ENCODE results near the gene KCNQ5.

The KCNQ5 gene

DNA sequence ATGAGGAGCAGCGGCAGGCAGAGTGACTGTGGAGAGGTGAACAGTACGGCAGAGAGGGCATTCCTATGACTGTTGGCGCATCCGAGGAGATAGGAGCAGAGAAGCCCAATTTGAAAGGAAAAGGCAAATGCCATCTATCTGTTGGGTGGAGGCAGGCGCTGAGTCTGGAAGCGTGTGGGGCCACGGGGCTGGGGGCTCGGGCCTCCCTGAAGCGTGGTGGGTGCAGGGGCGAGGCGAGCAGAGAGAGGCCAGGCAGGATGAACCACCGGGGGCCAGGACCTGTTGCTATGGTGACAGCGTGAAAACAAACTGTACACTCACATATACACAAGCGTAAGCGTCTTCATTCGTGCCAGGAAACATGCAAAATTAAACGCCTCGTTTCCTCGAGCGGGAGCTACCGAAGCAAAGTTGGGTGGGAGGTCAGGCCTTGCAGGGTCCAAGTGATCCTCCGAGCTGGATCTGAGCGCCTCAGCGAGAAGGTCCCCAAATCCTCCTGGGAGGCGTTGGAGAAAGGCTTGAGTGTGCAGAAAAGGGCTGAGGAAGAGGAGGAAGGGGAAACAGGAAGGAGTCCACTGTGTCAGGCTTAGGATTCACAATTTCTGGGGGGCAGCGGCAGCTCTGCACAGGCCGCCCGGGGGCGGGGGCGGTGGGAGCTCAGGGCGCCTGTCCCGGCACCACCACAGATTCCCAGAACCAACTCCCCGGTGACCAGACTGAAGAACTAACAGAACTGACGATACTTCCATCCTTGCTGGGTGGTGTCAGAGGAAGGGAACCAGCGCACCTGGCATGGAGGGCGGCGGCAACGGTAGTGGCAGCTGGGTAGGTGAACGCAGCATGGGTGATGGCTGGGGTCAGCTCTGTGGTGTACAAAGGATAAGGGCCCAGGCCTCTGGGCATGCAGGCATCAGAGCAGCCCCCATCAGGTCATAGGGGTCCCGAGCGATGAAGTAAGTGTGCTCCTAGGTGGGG lies 535.2 kb downstream of the KCNQ5 start:
- no peak for TF ChIP-seq Cebpa-rat (IDR thresholded peaks at IDR 0.05)
- Histone ChIP-seq H3K27me3 (no peaks in the 10 kb centered on the region), H3K9ac (no peak overlapping the region), H3K36me3 (peaks cover 28% of the 10 kb centered on the region), H3K27ac (no peak overlapping the region), H3K9me3 (peaks cover 19% of the 10 kb centered on the region), H3K4me3 (no peak overlapping the region), H3K4me1 (no peaks in the 10 kb centered on the region), H3K4me2 (no peak overlapping the region), H4K20me1 (no peaks in the 10 kb centered on the region)

DNA sequence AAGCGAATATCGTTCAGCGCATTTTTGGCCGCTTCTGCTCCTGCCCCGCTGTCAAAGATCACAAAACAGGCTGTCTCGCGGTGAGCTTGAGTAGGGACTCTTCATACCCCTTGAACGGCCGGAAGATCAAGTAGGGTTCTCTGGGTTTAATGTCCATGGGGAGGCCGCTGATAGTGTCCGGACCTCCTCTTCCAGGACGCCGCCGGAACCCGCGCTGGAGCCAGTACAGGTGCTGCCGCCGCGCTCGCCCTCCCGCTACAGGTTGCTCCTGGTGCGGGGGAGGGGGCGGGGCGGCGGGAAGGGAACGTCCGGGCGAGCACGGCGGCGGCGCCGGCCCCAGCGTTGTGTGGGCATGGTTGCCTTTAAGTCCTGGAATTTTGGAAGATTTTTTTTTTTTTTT lies 536.0 kb downstream of the KCNQ5 start:
- Histone ChIP-seq H3K9ac (no peak overlapping the region), H4K20me1 (no peaks in the 10 kb centered on the region), H3K27me3 (no peaks in the 10 kb centered on the region), H3K4me1 (no peaks in the 10 kb centered on the region), H3K27ac (no peak overlapping the region), H3K9me3 (peaks cover 19% of the 10 kb centered on the region), H3K4me3 (no peak overlapping the region), H3K4me2 (no peak overlapping the region), H3K36me3 (peaks cover 28% of the 10 kb centered on the region)
- TF ChIP-seq Cebpa-rat (IDR thresholded peaks at IDR 0.05) = no peak

- H3K27me3 ChIP-seq = no peaks in the 10 kb centered on the region
- no peak overlapping the region for H3K4me3 ChIP-seq
- H3K4me1 ChIP-seq = no peaks in the 10 kb centered on the region
- no peak for TF ChIP-seq Cebpa-rat (IDR thresholded peaks at IDR 0.05)
- H3K9me3 ChIP-seq = no peaks in the 10 kb centered on the region
- H3K36me3 ChIP-seq = peaks cover 30% of the 10 kb centered on the region
- no peaks in the 10 kb centered on the region for H4K20me1 ChIP-seq
- no peak overlapping the region for H3K9ac ChIP-seq
- no peak overlapping the region for H3K27ac ChIP-seq
- H3K4me2 ChIP-seq = no peak overlapping the region
Observed at GRCh38 chr6:73169111-73169510, 547.2 kb downstream of the KCNQ5 start.

GRCh38 chr6:73169633-73170032 lies 547.8 kb downstream of the KCNQ5 start:
- H3K9ac ChIP-seq = no peak overlapping the region
- no peak for TF ChIP-seq Cebpa-rat (IDR thresholded peaks at IDR 0.05)
- no peak overlapping the region for H3K4me2 ChIP-seq

GRCh38 chr6:73174646-73175045 lies 552.8 kb downstream of the KCNQ5 start:
- Histone ChIP-seq H4K20me1 (no peaks in the 10 kb centered on the region), H3K4me2 (no peak overlapping the region), H3K9me3 (no peaks in the 10 kb centered on the region; the same call in 1 of the 2 replicates), H3K4me1 (peaks cover 36% of the 10 kb centered on the region), H3K4me3 (no peak overlapping the region), H3K36me3 (peaks cover 12% of the 10 kb centered on the region), H3K27ac (no peak overlapping the region), H3K9ac (no peak overlapping the region), H3K27me3 (no peaks in the 10 kb centered on the region)
- TF ChIP-seq Cebpa-rat (IDR thresholded peaks at IDR 0.05) = no peak

More at GRCh38 chr6:73169633-73170032, 547.8 kb downstream of the KCNQ5 start:
- Histone ChIP-seq H3K4me1 (no peaks in the 10 kb centered on the region), H4K20me1 (no peaks in the 10 kb centered on the region), H3K9me3 (no peaks in the 10 kb centered on the region), H3K27me3 (no peaks in the 10 kb centered on the region), H3K36me3 (peaks cover 33% of the 10 kb centered on the region), H3K4me3 (no peak overlapping the region), H3K27ac (no peak overlapping the region)

DNA sequence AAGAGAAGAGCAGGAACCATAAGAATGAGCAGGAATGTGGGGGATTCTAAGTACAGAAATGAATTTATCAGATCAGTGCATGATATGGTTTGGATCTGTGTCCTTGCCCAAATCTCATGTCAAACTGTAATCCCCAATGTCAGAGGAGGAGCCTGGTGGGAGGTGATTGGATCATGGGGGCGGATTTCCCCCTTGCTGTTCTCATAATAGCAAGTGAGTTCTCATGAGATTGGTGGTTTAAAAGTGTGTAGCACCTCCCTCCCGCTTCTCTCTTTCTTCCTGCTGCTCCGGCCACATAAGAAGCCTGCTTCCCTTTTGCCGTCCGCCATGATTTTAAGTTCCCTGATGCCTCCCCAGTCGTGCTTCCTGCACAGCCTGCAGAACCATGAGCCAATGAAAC lies 554.2 kb downstream of the KCNQ5 start:
- no peak overlapping the region; the same call in 1 of the 2 replicates for H3K4me3 ChIP-seq
- H3K36me3 ChIP-seq = peaks cover 12% of the 10 kb centered on the region
- 0 out of 2 replicates have a peak overlapping the region, but pooled peaks have one; percentile 21 for H3K27ac ChIP-seq
- peaks cover 48% of the 10 kb centered on the region for H3K4me1 ChIP-seq
- H3K9me3 ChIP-seq = no peaks in the 10 kb centered on the region; the same call in 1 of the 2 replicates
- no peak overlapping the region for H3K9ac ChIP-seq
- TF ChIP-seq Cebpa-rat (IDR thresholded peaks at IDR 0.05) = no peak
- peak overlapping the region; percentile 77 for H3K4me2 ChIP-seq
- H4K20me1 ChIP-seq = no peaks in the 10 kb centered on the region
- H3K27me3 ChIP-seq = no peaks in the 10 kb centered on the region

GRCh38 chr6:73177221-73177944 lies 555.5 kb downstream of the KCNQ5 start:
- Histone ChIP-seq H3K27me3 (no peaks in the 10 kb centered on the region), H3K9me3 (no peaks in the 10 kb centered on the region; the same call in 1 of the 2 replicates), H3K4me3 (no peak overlapping the region), H3K36me3 (peaks cover 12% of the 10 kb centered on the region), H3K4me2 (peak overlapping the region; percentile 77), H3K9ac (peak overlapping the region; percentile 17; the same call in 1 of the 2 replicates), H3K27ac (peak overlapping the region; percentile 20; the same call in 1 of the 2 replicates), H3K4me1 (peaks cover 48% of the 10 kb centered on the region), H4K20me1 (no peaks in the 10 kb centered on the region)
- TF ChIP-seq Cebpa-rat (IDR thresholded peaks at IDR 0.05) = no peak

- H3K27me3 ChIP-seq = no peaks in the 10 kb centered on the region
- peaks cover 18% of the 10 kb centered on the region for H3K36me3 ChIP-seq
- H3K27ac ChIP-seq = no peak overlapping the region
- no peaks in the 10 kb centered on the region for H4K20me1 ChIP-seq
- peaks cover 46% of the 10 kb centered on the region for H3K4me1 ChIP-seq
- peak overlapping the region; percentile 64 for H3K4me2 ChIP-seq
- no peaks in the 10 kb centered on the region for H3K9me3 ChIP-seq
- peak overlapping the region; percentile 8; the same call in 1 of the 2 replicates for H3K4me3 ChIP-seq
- no peak for TF ChIP-seq Cebpa-rat (IDR thresholded peaks at IDR 0.05)
- H3K9ac ChIP-seq = no peak overlapping the region
Observed at GRCh38 chr6:73180076-73180738, 558.3 kb downstream of the KCNQ5 start.
